ENCODE measurements around the gene FAM76B. TPM values are rescaled to one million over a fixed set of nuclear protein-coding genes. Genes with fewer than 3 reads are reported as not detected.

FAM76B gene
- total RNA-seq, 1 donor from 2014 or later, result 24.0 TPM

DNA sequence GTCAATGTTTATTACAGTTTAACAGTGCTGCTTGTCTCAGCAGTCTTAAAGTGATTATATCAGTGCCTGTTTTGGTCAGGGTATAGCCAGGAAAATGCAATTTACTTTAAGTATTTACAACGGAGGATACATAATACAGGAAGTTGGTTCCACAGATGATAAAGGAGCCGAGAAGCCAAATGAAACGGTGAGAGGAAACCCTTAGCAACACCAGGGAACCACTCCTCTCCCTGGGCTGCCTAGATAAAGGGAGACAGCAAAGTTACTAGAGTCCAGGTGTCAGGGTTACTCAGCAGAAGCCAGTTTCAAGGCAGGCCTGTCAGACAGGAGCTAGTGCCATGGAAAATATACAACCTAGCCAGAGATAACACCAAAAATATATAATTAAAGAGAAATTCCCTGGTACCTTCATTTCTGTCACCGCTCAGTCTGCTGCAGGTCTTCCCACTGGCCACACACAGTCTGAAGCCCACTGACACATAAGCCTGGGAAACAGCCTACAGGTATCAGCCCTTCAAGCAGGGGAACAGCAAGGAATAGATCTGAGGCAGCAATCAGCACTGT lies 55.5 kb downstream of the FAM76B start:
- DNase-seq (ENCODE audit: low read depth), result no peak
- TF ChIP-seq, protein P1, sequence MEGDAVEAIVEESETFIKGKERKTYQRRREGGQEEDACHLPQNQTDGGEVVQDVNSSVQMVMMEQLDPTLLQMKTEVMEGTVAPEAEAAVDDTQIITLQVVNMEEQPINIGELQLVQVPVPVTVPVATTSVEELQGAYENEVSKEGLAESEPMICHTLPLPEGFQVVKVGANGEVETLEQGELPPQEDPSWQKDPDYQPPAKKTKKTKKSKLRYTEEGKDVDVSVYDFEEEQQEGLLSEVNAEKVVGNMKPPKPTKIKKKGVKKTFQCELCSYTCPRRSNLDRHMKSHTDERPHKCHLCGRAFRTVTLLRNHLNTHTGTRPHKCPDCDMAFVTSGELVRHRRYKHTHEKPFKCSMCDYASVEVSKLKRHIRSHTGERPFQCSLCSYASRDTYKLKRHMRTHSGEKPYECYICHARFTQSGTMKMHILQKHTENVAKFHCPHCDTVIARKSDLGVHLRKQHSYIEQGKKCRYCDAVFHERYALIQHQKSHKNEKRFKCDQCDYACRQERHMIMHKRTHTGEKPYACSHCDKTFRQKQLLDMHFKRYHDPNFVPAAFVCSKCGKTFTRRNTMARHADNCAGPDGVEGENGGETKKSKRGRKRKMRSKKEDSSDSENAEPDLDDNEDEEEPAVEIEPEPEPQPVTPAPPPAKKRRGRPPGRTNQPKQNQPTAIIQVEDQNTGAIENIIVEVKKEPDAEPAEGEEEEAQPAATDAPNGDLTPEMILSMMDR (IDR thresholded peaks at IDR 0.05; ENCODE audit: insufficient read depth, low read length, poor library complexity, severe bottlenecking), result no peak
- H3K36me3 ChIP-seq (ENCODE audit: control insufficient read depth, insufficient read depth, low read length), result no peaks in the 10 kb centered on the region
- no peak overlapping the region for H3K4me3 ChIP-seq (ENCODE audit: low read depth, low read length)
- no peaks in the 10 kb centered on the region for H3K27me3 ChIP-seq (ENCODE audit: control insufficient read depth, insufficient read depth, low read length)

DNA sequence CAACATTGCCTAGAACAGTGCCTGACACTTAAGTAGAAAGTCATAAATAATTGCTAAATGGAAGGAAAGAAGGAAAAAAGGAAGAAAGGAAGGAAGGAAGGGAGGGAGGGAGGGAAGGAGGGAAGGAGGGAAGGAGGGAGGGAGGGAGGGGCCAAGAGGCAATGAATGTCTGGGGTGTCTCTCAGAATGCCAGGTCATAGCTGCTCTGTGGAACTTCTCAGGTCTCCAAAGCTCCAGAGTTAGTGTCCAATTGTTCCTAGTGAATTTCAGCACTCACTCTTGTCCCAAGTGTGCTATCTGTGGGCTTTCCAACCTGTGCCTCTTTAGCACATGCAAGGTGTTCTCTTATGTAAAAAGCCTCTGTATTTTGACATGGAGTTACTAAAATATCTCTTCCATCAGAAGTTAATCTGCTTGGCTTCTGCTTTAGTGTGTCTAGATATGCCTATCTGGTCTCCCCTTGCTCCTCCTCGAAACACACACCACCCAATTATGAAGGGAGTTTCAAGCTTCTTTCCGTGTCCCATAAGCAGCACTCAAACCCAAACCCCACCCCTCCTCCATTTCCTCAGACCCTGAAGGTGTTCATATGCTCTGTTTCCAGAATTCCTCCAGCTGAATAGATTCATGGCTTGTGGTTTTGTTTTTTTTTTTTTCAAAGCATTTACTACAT lies 56.5 kb downstream of the FAM76B start:
- TF ChIP-seq, protein P1 (IDR thresholded peaks at IDR 0.05; ENCODE audit: insufficient read depth, low read length, poor library complexity, severe bottlenecking), result no peak
- no peak for DNase-seq (ENCODE audit: low read depth)
- Histone ChIP-seq H3K36me3 (ENCODE audit: control insufficient read depth, insufficient read depth, low read length) (no peaks in the 10 kb centered on the region), H3K4me3 (ENCODE audit: low read depth, low read length) (no peak overlapping the region), H3K27me3 (ENCODE audit: control insufficient read depth, insufficient read depth, low read length) (no peaks in the 10 kb centered on the region)

DNA sequence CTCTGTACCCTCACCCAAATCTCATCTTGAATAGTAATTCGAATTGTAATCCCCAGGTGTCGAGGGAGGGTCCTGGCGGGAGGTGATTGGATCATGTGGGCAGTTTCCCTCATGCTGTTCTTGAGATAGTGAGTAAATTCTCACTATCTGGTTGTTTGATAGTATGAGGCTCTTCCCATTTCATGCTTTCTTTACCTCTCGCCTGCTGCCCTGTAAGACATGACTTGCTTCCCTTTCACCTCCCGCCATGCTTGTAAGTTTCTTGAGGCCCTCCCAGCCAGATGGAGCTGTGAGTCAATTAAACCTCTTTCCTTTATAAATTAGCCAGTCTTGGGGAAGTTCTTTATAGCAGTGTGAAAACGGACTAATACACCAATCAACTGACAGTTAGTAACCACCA lies 60.1 kb downstream of the FAM76B start:
- no peak overlapping the region for H3K4me3 ChIP-seq (ENCODE audit: low read depth, low read length)
- H3K36me3 ChIP-seq (ENCODE audit: control insufficient read depth, insufficient read depth, low read length), result no peaks in the 10 kb centered on the region
- DNase-seq (ENCODE audit: low read depth), result no peak
- TF ChIP-seq, protein P1 (IDR thresholded peaks at IDR 0.05; ENCODE audit: insufficient read depth, low read length, poor library complexity, severe bottlenecking), result no peak
- no peaks in the 10 kb centered on the region for H3K27me3 ChIP-seq (ENCODE audit: control insufficient read depth, insufficient read depth, low read length)

DNA sequence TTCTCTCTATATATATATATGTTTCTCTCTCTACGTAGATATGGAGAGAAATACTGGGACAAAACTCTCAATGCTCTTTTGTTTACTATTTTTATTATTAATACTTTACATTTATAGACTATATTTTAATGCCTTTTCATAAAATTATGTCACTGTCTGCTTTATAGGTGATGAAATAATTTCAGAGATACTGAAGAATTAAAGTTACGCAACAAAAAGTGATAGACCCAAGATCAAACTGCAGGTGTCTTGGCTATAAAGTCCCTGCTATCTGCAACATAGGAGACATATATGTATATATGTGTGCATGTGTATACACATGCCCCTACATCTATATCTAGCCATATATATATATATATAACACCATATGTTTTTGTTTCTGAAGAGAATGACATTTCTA lies 60.8 kb downstream of the FAM76B start:
- Histone ChIP-seq H3K4me3 (ENCODE audit: low read depth, low read length) (no peak overlapping the region), H3K36me3 (ENCODE audit: control insufficient read depth, insufficient read depth, low read length) (no peaks in the 10 kb centered on the region), H3K27me3 (ENCODE audit: control insufficient read depth, insufficient read depth, low read length) (no peaks in the 10 kb centered on the region)
- TF ChIP-seq, protein P1 (IDR thresholded peaks at IDR 0.05; ENCODE audit: insufficient read depth, low read length, poor library complexity, severe bottlenecking), result no peak
- no peak for DNase-seq (ENCODE audit: low read depth)

DNA sequence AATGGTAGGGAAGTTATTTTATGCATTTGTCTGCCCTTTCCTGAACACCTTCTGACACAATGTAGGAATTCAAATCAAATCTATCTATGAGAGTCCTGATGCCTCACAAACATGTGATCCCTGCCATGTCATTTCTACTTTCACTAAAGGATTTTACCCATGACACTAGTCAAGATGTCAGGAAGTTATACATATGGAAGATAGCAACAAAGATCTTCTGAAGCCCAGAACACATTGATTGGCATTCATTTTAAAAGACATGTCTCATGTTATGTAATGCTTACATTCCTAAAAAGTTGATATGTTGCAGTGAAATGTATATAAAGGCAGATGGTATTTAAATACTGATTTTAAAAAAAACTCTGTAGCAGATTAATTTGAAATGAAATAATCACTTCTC lies 61.5 kb downstream of the FAM76B start:
- TF ChIP-seq, protein P1 (IDR thresholded peaks at IDR 0.05; ENCODE audit: insufficient read depth, low read length, poor library complexity, severe bottlenecking), result no peak
- no peak overlapping the region for H3K4me3 ChIP-seq (ENCODE audit: low read depth, low read length)
- DNase-seq (ENCODE audit: low read depth), result no peak
- no peaks in the 10 kb centered on the region for H3K36me3 ChIP-seq (ENCODE audit: control insufficient read depth, insufficient read depth, low read length)
- H3K27me3 ChIP-seq (ENCODE audit: control insufficient read depth, insufficient read depth, low read length), result no peaks in the 10 kb centered on the region

DNA sequence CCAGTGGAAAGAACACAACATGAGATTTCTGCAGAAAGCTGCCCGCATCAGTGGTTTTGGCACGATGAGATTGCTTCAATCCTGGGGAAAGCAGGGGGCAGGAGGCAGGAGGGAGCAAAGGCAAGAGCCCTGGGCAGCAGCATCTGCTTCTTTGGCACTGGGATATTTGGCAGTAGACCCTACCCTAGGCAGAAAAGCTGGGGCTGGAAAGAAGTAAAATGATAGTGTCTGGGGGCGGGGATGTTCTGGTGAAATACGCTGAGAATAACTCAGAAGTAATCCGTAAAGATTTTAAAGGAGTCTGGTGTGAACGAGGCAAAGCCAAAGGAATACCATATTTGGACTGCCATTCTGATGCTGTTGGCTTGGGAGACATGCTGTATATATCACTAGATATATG lies 62.0 kb downstream of the FAM76B start:
- Histone ChIP-seq H3K27me3 (ENCODE audit: control insufficient read depth, insufficient read depth, low read length) (no peaks in the 10 kb centered on the region), H3K36me3 (ENCODE audit: control insufficient read depth, insufficient read depth, low read length) (no peaks in the 10 kb centered on the region), H3K4me3 (ENCODE audit: low read depth, low read length) (no peak overlapping the region)
- TF ChIP-seq, protein P1 (IDR thresholded peaks at IDR 0.05; ENCODE audit: insufficient read depth, low read length, poor library complexity, severe bottlenecking), result no peak
- DNase-seq (ENCODE audit: low read depth), result no peak
